ENCODE data around the gene KRTAP5-7.

DNA sequence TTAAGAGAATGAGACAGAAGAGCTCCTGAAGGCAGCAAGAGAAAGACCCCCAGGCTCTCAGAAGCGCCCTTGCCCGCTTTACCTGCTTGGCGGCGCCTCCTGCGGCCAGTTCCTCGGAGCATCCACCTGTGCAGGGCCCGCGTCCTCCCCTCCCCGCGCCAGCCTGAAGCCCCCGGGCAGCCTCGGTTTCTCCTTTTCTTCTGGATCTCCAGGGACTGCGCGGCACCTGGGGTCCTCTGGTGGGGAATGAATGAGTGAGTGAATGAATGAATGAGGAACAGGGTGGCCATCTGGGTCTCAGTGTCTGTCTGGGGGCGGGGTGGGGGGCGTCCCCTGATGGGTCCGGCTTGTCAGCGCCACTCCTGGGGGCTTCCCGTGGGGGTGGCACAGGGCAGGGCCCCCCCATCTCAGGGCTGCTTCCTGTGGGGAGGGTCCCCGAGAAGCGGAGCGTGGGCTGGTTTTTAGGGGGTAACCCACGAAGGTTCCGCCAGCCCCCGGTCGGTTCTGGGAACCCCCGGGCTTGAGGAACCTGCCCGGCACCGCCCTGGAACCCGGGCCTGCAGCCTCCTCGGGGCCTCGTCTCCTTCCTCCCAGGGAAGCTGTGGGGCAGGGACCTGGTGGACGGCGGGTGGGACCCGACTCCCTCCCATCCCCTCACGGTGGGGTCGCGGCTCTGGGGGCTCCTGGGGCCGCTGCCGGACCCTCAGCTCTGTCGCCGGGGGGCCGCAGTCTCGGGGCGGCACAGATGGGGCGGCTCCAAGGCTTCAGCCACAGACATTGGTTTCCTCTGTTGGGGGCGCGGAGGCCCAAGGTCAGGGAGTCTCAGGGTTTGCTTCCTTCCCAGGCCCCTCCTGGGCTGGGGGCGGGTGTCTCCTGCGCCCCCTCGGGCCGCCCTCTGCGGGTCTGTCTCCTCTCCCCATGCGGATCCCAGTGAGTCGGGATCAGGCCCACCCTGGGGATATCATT is 8.3 kb upstream of the KRTAP5-7 start:
- TF ChIP-seq, protein P1, sequence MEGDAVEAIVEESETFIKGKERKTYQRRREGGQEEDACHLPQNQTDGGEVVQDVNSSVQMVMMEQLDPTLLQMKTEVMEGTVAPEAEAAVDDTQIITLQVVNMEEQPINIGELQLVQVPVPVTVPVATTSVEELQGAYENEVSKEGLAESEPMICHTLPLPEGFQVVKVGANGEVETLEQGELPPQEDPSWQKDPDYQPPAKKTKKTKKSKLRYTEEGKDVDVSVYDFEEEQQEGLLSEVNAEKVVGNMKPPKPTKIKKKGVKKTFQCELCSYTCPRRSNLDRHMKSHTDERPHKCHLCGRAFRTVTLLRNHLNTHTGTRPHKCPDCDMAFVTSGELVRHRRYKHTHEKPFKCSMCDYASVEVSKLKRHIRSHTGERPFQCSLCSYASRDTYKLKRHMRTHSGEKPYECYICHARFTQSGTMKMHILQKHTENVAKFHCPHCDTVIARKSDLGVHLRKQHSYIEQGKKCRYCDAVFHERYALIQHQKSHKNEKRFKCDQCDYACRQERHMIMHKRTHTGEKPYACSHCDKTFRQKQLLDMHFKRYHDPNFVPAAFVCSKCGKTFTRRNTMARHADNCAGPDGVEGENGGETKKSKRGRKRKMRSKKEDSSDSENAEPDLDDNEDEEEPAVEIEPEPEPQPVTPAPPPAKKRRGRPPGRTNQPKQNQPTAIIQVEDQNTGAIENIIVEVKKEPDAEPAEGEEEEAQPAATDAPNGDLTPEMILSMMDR (IDR thresholded peaks at IDR 0.05; ENCODE audit: low read depth, low read length, missing input control): no peak
- no peak for TF ChIP-seq GABPA (IDR thresholded peaks at IDR 0.05 in 1 of 2, conservative IDR thresholded peaks at IDR 0.05 in 1 of 2)
